Measurements from ENCODE around the gene TTLL9.

- TF ChIP-seq CTCF (IDR thresholded peaks at IDR 0.05) (no peak), POLR2A (IDR thresholded peaks at IDR 0.05) (no peak), POLR2AphosphoS5 (IDR thresholded peaks at IDR 0.05) (no peak)
Measured at GRCh38 chr20:31831771-31832306, 38.6 kb upstream of the TTLL9 start.
